Kidney capillary endothelial cell (primary cell): Measurements from ENCODE around the gene PTCH2.

Source experiments
- DNase-seq: peaks from one replicate; pipeline ENCODE4 v3.0.0-alpha.2; 2018; ENCODE audit warnings: low spot score

PTCH2 gene

GRCh38 chr1:44778705-44779576, 64.1 kb downstream of the PTCH2 start:
- no peak for DNase-seq

GRCh38 chr1:44777969-44778635, 65.0 kb downstream of the PTCH2 start:
- no peak for DNase-seq

GRCh38 chr1:44777547-44777946, 65.5 kb downstream of the PTCH2 start:
- no peak for DNase-seq

GRCh38 chr1:44776730-44777068, 66.4 kb downstream of the PTCH2 start:
- DNase-seq: no peak

- DNase-seq: no peak
Observed at GRCh38 chr1:44775930-44776729, 66.9 kb downstream of the PTCH2 start.

GRCh38 chr1:44775078-44775929, 67.7 kb downstream of the PTCH2 start, which contains the start of gene RPS8:
RPS8 (plus strand) TSS chr1:44775540; CDS start chr1:44775597, 57 bp downstream.
- peak; percentile 89 for DNase-seq
